Hepatic stellate cell (primary cell): ENCODE results near the gene ABLIM2.

ENCODE experiments used
- DNase-seq: peaks from one replicate; pipeline ENCODE4 v3.0.0; 2011; ENCODE audit warnings: low spot score

The ABLIM2 gene

DNA sequence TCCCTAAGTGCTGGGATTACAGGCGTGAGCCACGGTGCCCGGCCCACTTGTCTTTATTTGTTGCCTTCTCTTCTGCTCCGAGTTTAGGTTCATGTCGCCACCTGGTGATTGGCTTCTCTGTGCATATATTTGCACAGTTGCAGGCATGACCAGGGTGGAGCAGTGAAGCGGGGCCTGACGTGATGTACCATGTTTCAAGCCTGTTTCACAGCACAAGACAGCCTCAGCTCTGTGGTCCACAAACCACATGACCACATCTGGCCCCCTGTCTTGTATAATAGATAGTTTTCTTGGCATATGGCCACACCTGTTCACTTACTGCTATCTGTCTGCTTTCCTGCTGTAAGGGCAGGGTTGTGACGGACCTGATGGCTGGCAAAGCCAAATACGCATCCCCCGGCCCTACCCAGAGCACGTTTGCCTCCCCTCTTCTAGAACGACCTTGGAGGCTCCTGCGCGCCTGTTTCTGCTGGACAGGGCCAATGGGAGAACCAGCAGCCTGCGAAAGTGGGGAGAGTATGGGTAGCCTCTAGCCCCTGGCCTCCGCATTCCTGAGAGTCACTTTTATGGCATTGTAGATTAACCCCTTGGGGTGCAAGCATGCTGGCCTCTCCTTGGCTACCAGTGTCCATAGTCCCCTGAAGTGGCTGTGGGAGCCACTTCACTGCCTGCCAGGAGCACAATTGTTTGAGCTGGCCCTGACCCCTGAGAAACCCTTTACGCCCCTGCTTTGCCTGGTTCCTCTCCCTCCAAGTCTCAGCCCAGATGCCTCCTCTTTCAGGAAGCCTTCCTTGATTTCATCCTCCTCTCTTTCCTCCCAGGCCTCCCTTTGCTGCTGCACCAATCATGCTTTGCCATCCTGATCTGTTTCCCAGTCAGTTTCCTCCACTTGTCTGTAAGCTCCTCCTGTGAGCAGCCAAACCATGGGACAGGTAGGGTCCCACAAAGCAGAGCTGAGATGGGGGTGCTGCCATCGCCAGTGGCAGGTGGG is 34.4 kb upstream of the ABLIM2 start:
- no peak for DNase-seq

- peak; percentile 95 for DNase-seq
These were observed 32.6 kb upstream of the ABLIM2 start for GRCh38 chr4:8191136-8191747.

GRCh38 chr4:8189551-8190466 is 31.2 kb upstream of the ABLIM2 start:
- DNase-seq, result no peak

GRCh38 chr4:8188743-8189550 is 30.3 kb upstream of the ABLIM2 start:
- no peak for DNase-seq

DNA sequence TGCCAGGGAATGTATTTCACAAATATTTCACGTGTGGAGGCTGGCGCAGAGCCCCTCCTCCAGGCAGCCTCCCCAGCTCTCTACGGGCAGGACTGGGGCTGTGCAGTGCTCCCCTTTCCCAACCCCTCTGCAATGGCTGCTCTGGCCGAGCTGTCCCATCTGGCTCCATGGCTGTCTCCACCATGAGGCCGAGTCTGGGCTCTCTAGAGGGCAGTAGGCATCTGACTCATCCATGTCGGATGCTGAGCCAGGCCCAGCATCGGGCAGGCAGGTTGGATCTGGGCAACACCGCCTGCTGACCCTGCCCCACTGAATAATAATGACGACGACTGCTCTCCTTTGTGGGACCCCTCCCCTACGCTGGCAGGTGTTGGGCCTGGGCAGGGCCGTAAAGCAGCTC is 29.5 kb upstream of the ABLIM2 start:
- DNase-seq, result no peak

DNA sequence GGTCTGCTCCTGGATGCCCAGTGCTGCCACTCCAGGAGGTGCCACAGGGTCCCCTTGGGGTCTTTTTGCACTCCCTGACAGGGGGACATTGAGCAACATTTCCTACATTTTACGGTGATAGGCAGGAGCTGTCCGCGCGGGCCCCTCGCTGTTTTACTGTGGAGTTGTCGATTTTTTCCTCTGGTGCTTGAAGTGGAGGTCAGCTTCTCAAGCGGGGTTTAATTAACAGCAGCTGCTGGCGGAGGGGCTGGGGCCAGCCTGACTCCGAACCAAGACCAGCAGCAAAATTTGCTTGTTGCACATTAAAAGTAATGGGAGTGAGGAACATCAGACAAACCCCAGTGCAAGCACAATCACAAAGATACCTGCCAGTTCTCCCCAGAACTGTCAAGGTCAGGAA is 27.3 kb upstream of the ABLIM2 start:
- no peak for DNase-seq

DNA sequence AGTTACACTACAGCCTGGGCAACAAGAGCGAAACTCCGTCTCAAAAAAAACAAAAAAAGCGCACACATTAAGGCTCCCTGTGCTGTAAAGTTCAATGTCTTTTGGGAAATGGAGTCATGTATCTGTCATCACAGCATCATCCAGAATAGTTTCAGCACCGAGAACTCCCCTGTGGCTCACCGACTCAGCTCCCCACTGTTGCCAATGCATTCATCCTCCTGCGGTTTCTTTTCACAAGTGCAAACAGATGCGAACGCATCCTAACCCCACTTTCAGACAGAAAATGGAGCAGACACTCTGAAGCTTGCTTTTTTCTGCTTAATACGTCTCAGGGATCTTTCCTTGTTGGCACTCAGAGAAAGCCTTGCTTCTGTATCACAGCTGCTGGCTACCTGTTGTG is 26.7 kb upstream of the ABLIM2 start:
- DNase-seq, result peak; percentile 83

GRCh38 chr4:8184061-8184460 is 25.4 kb upstream of the ABLIM2 start:
- DNase-seq, result no peak

DNA sequence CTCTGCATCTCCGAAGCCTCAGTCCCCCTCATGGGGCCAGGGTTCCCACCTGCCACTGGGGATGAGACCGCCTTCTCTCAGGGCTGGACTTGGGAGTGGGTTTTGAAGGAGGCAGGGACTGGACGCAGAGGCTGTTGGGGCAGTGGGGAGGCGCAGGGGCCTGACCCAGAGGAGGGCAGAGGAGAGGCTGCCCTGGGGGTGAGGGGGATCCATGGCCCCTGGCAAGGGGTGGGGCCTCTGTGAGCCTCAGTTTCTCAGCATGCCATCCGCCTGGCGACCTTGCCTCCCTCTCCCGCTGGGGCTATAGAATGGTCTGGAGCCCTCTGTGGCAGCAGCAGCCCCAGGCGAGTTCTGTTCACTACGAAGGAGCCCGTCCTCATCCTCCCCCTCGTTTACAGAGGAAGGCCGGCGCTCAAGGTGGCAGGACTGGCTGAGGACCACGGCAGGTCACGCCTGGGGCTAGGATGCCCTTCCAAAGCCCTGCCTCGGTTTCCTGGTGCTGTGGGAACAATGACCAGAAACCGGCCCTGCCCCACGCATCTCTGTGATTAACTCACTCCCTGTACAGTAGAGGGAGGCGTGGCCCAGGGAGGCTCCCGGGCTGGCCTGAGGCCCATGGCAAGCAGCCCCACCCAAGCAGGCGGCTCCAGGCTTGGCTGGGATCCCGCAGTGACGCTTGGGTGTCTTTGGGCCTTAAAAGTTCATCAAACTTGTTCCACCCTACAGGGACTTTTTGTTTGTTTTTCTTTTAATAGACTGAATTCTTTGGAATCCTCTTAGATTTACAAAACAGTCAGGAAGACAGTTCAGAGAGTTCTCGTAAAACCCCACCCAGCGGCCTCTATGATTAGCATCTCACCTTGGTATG is 24.5 kb upstream of the ABLIM2 start:
- DNase-seq, result peak; percentile 96

GRCh38 chr4:8182294-8182693 is 23.7 kb upstream of the ABLIM2 start:
- DNase-seq, result no peak

GRCh38 chr4:8181844-8182243 is 23.2 kb upstream of the ABLIM2 start:
- no peak for DNase-seq

DNA sequence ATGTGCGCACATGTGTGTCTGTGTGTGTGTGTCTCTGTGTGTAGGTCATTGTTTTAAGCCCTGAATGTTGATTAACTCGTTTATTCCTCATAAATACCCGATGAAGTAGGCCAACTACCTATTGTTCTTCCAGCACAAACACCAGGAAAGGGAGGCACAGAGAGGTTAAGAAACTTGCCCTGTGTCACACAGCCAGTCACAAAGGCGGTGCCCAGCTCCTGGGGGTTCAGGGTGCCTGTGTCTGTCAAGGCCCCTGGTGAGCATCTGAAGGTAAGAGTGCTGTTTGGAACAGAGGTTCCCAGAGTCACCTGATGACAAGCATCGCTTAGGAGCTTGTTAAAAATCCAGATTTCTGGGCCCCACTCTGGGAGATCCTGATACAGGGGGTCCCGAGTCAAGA is 22.5 kb upstream of the ABLIM2 start:
- DNase-seq, result no peak

GRCh38 chr4:8180310-8181093 is 21.9 kb upstream of the ABLIM2 start:
- no peak for DNase-seq

GRCh38 chr4:8179771-8180170 is 21.2 kb upstream of the ABLIM2 start:
- no peak for DNase-seq

- no peak for DNase-seq
These were observed 20.5 kb upstream of the ABLIM2 start for GRCh38 chr4:8179074-8179473.

DNA sequence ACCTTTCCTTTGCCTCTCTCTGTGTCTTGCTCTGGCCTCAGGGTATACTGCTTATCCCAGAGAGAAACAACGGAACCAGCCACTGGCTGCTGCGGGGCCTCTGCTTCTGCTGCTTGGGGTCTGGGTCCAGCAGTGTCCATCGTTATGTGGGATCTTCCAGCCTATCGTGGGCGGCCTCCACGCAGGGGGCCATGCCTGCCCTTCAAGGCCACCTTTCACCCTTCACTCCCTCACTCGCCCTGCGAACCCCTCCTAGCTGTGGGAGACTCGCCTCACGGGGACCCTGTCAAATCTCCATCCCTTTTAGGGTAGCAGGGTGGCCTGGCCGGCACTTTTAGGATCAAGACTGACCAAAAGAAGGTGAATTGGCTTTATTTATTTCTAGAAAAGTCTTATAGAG is 19.3 kb upstream of the ABLIM2 start:
- DNase-seq, result no peak

GRCh38 chr4:8177552-8177951 is 18.9 kb upstream of the ABLIM2 start:
- no peak for DNase-seq

DNA sequence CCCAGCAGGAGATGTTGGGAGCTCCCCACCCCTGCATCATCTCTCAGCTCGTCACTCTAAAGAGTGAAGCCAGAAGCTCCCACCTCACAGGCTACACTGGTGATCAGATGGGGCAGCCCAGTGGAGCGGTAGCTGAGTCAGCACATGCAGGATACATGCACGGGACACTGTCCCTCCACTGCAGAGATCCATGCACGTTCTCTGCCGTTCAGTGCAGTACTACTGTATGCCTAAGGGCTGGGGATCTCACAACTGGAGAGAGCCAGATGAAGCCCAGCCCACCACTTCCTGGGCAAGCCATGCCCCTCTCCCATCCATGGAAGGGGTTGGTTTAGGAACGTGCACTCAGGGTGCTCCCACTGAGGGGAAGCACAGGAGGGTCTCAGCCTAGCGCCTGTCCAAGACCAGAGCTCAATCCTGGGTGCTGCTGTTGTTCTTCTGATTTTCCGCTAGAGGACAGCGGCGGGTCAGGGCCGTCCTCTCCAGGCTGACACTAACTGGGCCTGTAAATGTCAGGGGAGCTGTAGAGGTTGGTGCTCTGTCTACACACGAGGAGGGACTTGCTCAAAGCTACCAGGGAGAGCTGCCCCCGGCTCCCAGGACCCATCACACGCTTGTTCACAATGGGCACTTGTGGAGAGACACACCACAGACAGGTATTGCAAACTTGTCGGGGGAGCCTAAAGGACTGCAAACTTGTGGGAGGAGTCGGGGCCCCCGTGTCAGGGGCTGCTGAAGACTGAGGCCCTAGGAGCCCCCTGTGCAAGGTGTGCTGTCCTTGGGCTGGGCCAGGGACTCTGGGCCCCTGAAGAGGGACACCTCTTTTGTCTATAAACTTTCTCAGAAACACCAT is 18.2 kb upstream of the ABLIM2 start:
- DNase-seq, result peak; percentile 85

DNA sequence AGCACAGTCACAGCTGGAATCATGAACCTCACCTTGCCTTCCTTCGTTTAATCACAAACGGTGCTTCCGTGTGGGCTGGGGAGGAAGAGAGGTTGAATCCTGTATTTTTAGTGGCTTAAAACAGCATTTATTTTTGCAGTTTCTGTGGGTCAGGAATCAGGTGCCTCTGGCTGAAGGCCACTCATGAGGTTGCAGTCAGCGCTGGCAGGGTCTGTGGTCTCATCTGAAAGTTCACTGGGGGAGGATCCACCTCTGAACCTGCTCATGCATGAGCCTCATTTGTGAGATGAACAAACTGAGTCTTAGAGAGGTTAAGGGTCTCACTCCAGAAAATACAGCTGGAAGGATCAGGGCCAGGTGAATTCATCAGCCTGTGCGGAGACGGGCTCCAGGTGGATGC is 17.1 kb upstream of the ABLIM2 start:
- no peak for DNase-seq
